ENCODE data around the gene PIGN. TPM values are rescaled to one million over a fixed set of nuclear protein-coding genes. Genes with fewer than 3 reads are reported as not detected.

The PIGN gene
- total and polyA plus RNA-seq, 2 of the 8 experiments (the other 6 are each of a cell fraction or from before 2014, with no cell fraction given): 20.9 to 26.3 TPM

DNA sequence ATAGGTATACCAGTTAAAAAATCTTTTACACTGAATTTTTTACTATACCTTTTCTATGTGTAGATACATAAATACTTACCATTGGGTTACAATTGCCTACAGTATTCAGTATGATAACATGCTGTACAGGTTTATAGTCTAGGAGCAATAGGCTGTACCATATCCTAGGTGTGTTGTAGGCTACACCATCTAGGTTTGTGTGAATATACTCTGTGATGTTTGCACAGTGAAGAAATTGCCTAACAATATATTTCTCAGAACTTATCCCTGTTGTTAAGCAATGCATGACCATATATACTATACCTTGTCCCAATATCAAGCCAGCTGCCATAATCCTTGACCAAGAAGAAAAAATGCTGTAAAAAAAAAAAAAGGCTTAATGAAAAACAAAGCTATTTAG, 114.5 kb downstream of the PIGN start:
- Histone ChIP-seq H3K27me3 (replicated peaks in 1 of 4; ENCODE audit: control insufficient read depth in 3 of 4, extremely low read depth in 1 of 4, insufficient read depth in 3 of 4, low read length in 3 of 4) (no peaks in the 10 kb centered on the region), H3K4ac (replicated peaks; ENCODE audit: insufficient read length, low read depth, low read length) (no peak overlapping the region), H3K18ac (ENCODE audit: extremely low read depth, low read length) (no peak overlapping the region), H3K27ac (ENCODE audit: low read depth, low read length) (no peak overlapping the region), H3K36me3 (ENCODE audit: control insufficient read depth in 2 of 4, insufficient read depth in 4 of 4, low read length in 3 of 4) (no peaks in the 10 kb centered on the region), H3K4me1 (replicated peaks in 1 of 4; ENCODE audit: control insufficient read depth in 3 of 4, insufficient read depth in 4 of 4, low read length in 3 of 4) (no peaks in the 10 kb centered on the region), H3K56ac (replicated peaks; ENCODE audit: insufficient read length, low read depth, low read length) (no peak overlapping the region), H4K91ac (replicated peaks; ENCODE audit: insufficient read length, low read length) (no peak overlapping the region), H4K5ac (ENCODE audit: insufficient read length, low read depth, low read length) (no peak overlapping the region), H3K4me2 (ENCODE audit: insufficient read depth in 1 of 2, low read depth in 2 of 2, low read length in 2 of 2) (no peak overlapping the region), H2AK5ac (ENCODE audit: low read depth, low read length) (no peak overlapping the region), H2BK20ac (ENCODE audit: low read length) (no peak overlapping the region), H2BK120ac (replicated peaks; ENCODE audit: low read depth, low read length) (no peak overlapping the region), H3K23ac (ENCODE audit: insufficient read length) (no peak overlapping the region), H3K9me3 (ENCODE audit: insufficient read depth in 2 of 2, low read depth in 1 of 2, low read length in 1 of 2) (no peaks in the 10 kb centered on the region), H3K9ac (replicated peaks in 1 of 4; ENCODE audit: extremely low read depth in 1 of 4, low read depth in 3 of 4, low read length in 3 of 4) (no peak overlapping the region), H3K23me2 (ENCODE audit: low read depth, low read length) (no peaks in the 10 kb centered on the region; the same call in 1 of the 2 replicates), H4K20me1 (replicated peaks in 1 of 2; ENCODE audit: control insufficient read depth in 1 of 2, insufficient read depth in 2 of 2, low read length in 2 of 2) (peaks cover 2 to 4% of the 10 kb centered on the region in 2 experiments), H3K4me3 (ENCODE audit: extremely low read depth in 1 of 4, insufficient read depth in 2 of 4, low read depth in 3 of 4, low read length in 4 of 4) (no peak overlapping the region), H3K14ac (ENCODE audit: insufficient read length) (no peak overlapping the region), H2BK5ac (ENCODE audit: low read depth, low read length) (no peak overlapping the region), H2BK15ac (ENCODE audit: low read length) (no peak overlapping the region), H3K79me2 (ENCODE audit: control insufficient read depth in 1 of 2, insufficient read depth in 2 of 2, low read length in 2 of 2) (no peaks in the 10 kb centered on the region), H4K8ac (ENCODE audit: extremely low read depth, insufficient read depth, low read length) (no peak overlapping the region), H2AFZ (ENCODE audit: low read length) (no peak overlapping the region), H3K79me1 (ENCODE audit: low read depth, low read length) (no peaks in the 10 kb centered on the region), H2BK12ac (ENCODE audit: low read depth, low read length) (no peak overlapping the region)
- no peak for TF ChIP-seq BACH1 (IDR thresholded peaks at IDR 0.05; ENCODE audit: low read length)
- TF ChIP-seq EGR1 (IDR thresholded peaks at IDR 0.05; ENCODE audit: borderline replicate concordance, low read depth, low read length): no peak
- no peak for TF ChIP-seq SP2 (IDR thresholded peaks at IDR 0.05; ENCODE audit: low read length)
- TF ChIP-seq SIRT6 (IDR thresholded peaks at IDR 0.05; ENCODE audit: low read length): no peak
- TF ChIP-seq EZH2 (IDR thresholded peaks at IDR 0.05; ENCODE audit: low read depth, low read length, severe bottlenecking): no peak
- POLR2A ChIA-PET (ENCODE audit: partially characterized antibody): interaction anchor here (0.6 kb wide), 1 partner anchor 91 kb away, joined by 4 read pairs; no protein-coding TSS in a partner anchor
- DNase-seq (ENCODE audit: low read depth in 1 of 2, low spot score in 2 of 2): no peak
- CTCF ChIA-PET (ENCODE audit: partially characterized antibody): interaction anchor here (0.6 kb wide), 1 partner anchor 346 kb away, joined by 3 read pairs; no protein-coding TSS in a partner anchor
- no peak for FAIRE-seq

Measured in H1 (cell line).